ENCODE results near the gene AMBRA1.

Gene AMBRA1

DNA sequence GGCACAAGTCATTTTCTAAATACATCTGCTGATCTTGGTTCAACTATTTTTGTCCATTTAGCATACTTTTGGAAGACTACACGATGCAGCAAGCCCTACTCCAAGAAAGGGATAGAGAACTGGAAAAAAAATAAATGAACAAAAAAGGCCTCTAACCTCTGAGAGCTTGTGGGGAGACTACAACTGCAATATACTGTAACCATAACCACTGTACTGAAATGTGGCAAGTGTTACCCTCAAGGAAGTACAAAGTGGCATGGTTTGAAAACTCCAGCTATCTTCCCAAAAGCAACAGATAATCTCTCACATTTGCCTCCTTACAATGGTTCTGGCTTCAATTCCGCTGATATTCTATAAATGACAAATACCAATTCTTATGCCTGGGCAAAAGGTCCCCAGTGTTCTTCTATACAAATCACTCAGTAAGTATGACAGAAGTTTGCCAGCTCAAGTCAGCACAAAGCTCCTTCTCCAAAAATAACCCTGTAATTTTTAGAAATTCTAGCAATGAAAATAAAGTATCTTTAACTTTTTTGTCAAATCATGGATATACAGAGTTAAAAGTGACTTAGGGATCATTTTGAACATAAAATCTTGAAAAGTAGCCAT is 22.9 kb downstream of the AMBRA1 start:
- Histone ChIP-seq H3K36me3 (ENCODE audit: control insufficient read depth, insufficient read depth, low read length) (no peaks in the 10 kb centered on the region), H3K27me3 (ENCODE audit: control insufficient read depth, insufficient read depth, low read length) (no peaks in the 10 kb centered on the region), H3K9me3 (ENCODE audit: control insufficient read depth, insufficient read depth, low read length) (no peaks in the 10 kb centered on the region), H3K4me3 (ENCODE audit: low read length) (no peak overlapping the region), H3K4me1 (ENCODE audit: control insufficient read depth, insufficient read depth, low read length) (no peaks in the 10 kb centered on the region; the same call in 1 of the 2 replicates), H3K27ac (ENCODE audit: low read length) (no peak overlapping the region)
- no CpG with 5 or more reads among the region's 2 CpGs for WGBS (ENCODE audit: insufficient coverage, insufficient read length)
- DNase-seq (ENCODE audit: low read depth, low spot score): no peak

DNA sequence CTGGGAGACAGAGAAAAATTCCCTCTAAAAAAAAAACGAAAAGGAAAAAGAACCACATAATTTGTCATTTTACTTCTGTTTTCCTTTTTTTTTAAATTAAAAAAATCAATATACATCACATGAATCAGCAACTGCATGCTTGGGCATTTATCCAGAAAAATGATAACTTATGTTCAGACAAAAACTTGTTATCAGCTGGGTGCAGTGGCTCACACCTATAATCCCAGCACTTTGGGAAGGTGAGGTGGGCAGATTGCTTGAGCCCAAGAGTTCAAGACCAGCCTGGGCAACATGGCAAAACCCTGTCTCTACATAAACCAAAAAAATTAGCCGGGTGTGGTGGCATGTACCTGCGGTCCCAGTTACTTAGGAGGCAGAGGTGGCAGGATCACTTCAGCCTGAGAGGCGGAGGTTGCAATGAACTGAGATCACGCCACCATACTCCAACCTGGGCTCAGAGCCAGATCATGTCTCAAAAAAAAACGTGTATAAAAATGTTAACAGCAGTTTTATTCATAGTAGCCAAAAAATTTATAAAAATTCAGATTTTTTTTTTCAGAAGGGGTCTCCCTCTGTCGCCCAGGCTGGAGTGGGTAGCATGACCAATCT is 28.5 kb downstream of the AMBRA1 start:
- no CpG with 5 or more reads among the region's 7 CpGs for WGBS (ENCODE audit: insufficient coverage, insufficient read length)
- H3K36me3 ChIP-seq (ENCODE audit: control insufficient read depth, insufficient read depth, low read length): no peaks in the 10 kb centered on the region
- DNase-seq (ENCODE audit: low read depth, low spot score): no peak
- H3K27ac ChIP-seq (ENCODE audit: low read length): no peak overlapping the region
- H3K4me1 ChIP-seq (ENCODE audit: control insufficient read depth, insufficient read depth, low read length): no peaks in the 10 kb centered on the region; the same call in 1 of the 2 replicates
- H3K27me3 ChIP-seq (ENCODE audit: control insufficient read depth, insufficient read depth, low read length): no peaks in the 10 kb centered on the region
- H3K9me3 ChIP-seq (ENCODE audit: control insufficient read depth, insufficient read depth, low read length): no peaks in the 10 kb centered on the region
- H3K4me3 ChIP-seq (ENCODE audit: low read length): no peak overlapping the region

DNA sequence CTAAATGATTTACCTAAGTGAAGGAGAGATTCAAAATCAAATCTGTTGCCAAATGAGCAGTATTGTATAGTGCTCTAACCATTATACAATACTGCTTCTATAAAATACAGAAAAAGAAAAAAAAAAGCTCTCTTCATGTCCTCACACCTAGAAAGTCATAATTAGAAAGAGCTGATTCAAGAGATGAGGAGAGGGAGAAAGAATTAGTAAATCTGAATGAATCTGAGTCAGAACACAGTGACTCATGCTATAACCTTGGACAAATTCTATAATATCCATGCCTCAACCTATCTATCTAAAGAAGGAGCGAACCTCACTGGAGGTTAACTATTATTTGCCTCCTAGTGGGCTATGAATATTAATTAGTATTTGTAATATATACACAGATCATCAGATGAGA is 29.4 kb downstream of the AMBRA1 start:
- H3K27me3 ChIP-seq (ENCODE audit: control insufficient read depth, insufficient read depth, low read length): no peaks in the 10 kb centered on the region
- no CpG with 5 or more reads among the region's 1 CpG for WGBS (ENCODE audit: insufficient coverage, insufficient read length)
- no peaks in the 10 kb centered on the region; the same call in 1 of the 2 replicates for H3K4me1 ChIP-seq (ENCODE audit: control insufficient read depth, insufficient read depth, low read length)
- no peaks in the 10 kb centered on the region for H3K36me3 ChIP-seq (ENCODE audit: control insufficient read depth, insufficient read depth, low read length)
- no peaks in the 10 kb centered on the region for H3K9me3 ChIP-seq (ENCODE audit: control insufficient read depth, insufficient read depth, low read length)
- H3K4me3 ChIP-seq (ENCODE audit: low read length): no peak overlapping the region
- no peak overlapping the region for H3K27ac ChIP-seq (ENCODE audit: low read length)
- DNase-seq (ENCODE audit: low read depth, low spot score): no peak

- Histone ChIP-seq H3K27me3 (ENCODE audit: control insufficient read depth, insufficient read depth, low read length) (no peaks in the 10 kb centered on the region), H3K9me3 (ENCODE audit: control insufficient read depth, insufficient read depth, low read length) (no peaks in the 10 kb centered on the region), H3K4me3 (ENCODE audit: low read length) (no peak overlapping the region), H3K36me3 (ENCODE audit: control insufficient read depth, insufficient read depth, low read length) (no peaks in the 10 kb centered on the region), H3K27ac (ENCODE audit: low read length) (no peak overlapping the region), H3K4me1 (ENCODE audit: control insufficient read depth, insufficient read depth, low read length) (no peaks in the 10 kb centered on the region)
- no peak for DNase-seq (ENCODE audit: low read depth, low spot score)
- no CpG with 5 or more reads among the region's 5 CpGs for WGBS (ENCODE audit: insufficient coverage, insufficient read length)
Measured at GRCh38 chr11:46562527-46562926, 31.3 kb downstream of the AMBRA1 start.

DNA sequence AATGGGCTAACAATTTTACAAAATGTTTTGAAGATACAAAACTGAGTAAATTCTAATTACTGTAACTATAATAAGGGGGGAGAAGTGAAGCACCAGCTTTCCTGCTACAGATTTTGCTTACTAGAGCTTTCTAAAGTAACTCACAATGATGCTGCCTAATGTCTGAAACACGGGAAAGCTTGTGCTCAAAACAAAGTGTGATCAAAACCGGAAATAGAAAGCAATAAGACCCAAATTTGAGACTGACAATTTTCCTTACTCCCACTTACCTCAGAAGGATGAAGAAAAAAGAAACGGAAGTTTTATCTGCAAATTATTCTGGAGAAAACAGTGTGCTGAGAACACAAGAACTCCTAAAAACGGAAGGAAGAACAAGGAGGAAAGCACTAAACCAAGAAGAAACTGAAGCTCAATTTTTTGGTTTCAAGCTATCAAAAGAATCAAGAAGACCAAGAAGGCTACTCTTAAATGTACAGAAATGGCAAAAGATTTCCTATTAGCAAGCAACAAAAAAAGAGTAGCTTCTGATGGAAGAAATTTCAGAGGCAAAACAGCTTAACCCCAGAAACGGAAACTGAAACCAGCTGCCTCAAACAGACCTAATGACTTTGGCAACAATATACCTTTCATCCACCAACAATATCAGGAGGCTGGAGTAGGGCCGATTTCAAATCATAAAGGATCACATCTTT is 33.4 kb downstream of the AMBRA1 start:
- DNase-seq (ENCODE audit: low read depth, low spot score): no peak
- Histone ChIP-seq H3K9me3 (ENCODE audit: control insufficient read depth, insufficient read depth, low read length) (no peaks in the 10 kb centered on the region), H3K27me3 (ENCODE audit: control insufficient read depth, insufficient read depth, low read length) (no peaks in the 10 kb centered on the region), H3K27ac (ENCODE audit: low read length) (no peak overlapping the region), H3K4me1 (ENCODE audit: control insufficient read depth, insufficient read depth, low read length) (no peaks in the 10 kb centered on the region), H3K4me3 (ENCODE audit: low read length) (no peak overlapping the region), H3K36me3 (ENCODE audit: control insufficient read depth, insufficient read depth, low read length) (no peaks in the 10 kb centered on the region)
- WGBS (ENCODE audit: insufficient coverage, insufficient read length): no CpG with 5 or more reads among the region's 6 CpGs

DNA sequence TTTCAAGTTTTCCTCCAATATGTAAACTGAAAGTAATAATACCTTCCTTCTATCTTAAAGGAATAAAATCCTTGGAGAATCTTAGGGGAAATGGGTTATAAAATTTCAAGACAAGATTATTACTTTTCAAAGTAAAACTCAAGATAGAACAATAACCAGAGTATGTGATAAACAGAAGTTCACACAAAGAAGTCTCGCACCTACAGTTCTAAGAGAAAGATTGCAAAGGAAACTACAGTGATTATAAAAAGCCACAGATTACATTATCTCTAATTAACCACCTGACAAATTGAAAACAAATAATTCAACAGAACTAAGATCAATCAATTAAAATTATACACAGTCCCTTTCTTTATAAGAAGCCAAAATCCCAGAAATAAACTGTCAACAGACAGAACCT is 34.0 kb downstream of the AMBRA1 start:
- no peak overlapping the region for H3K27ac ChIP-seq (ENCODE audit: low read length)
- no peak overlapping the region for H3K4me3 ChIP-seq (ENCODE audit: low read length)
- no peak for DNase-seq (ENCODE audit: low read depth, low spot score)
- WGBS (ENCODE audit: insufficient coverage, insufficient read length): no CpG with 5 or more reads among the region's 1 CpG
- H3K9me3 ChIP-seq (ENCODE audit: control insufficient read depth, insufficient read depth, low read length): no peaks in the 10 kb centered on the region
- no peaks in the 10 kb centered on the region for H3K27me3 ChIP-seq (ENCODE audit: control insufficient read depth, insufficient read depth, low read length)
- no peaks in the 10 kb centered on the region for H3K36me3 ChIP-seq (ENCODE audit: control insufficient read depth, insufficient read depth, low read length)
- H3K4me1 ChIP-seq (ENCODE audit: control insufficient read depth, insufficient read depth, low read length): no peaks in the 10 kb centered on the region

- Histone ChIP-seq H3K27me3 (ENCODE audit: control insufficient read depth, insufficient read depth, low read length) (no peaks in the 10 kb centered on the region), H3K4me1 (ENCODE audit: control insufficient read depth, insufficient read depth, low read length) (no peaks in the 10 kb centered on the region; the same call in 1 of the 2 replicates), H3K27ac (ENCODE audit: low read length) (no peak overlapping the region), H3K4me3 (ENCODE audit: low read length) (no peak overlapping the region), H3K36me3 (ENCODE audit: control insufficient read depth, insufficient read depth, low read length) (no peaks in the 10 kb centered on the region), H3K9me3 (ENCODE audit: control insufficient read depth, insufficient read depth, low read length) (no peaks in the 10 kb centered on the region)
- no peak for DNase-seq (ENCODE audit: low read depth, low spot score)
- no CpG with 5 or more reads among the region's 7 CpGs for WGBS (ENCODE audit: insufficient coverage, insufficient read length)
Measured at GRCh38 chr11:46557684-46558151, 36.1 kb downstream of the AMBRA1 start.

GRCh38 chr11:46555267-46556054 is 38.4 kb downstream of the AMBRA1 start:
- no peak for DNase-seq (ENCODE audit: low read depth, low spot score)
- Histone ChIP-seq H3K27me3 (ENCODE audit: control insufficient read depth, insufficient read depth, low read length) (no peaks in the 10 kb centered on the region), H3K4me3 (ENCODE audit: low read length) (no peak overlapping the region), H3K36me3 (ENCODE audit: control insufficient read depth, insufficient read depth, low read length) (no peaks in the 10 kb centered on the region), H3K27ac (ENCODE audit: low read length) (no peak overlapping the region), H3K9me3 (ENCODE audit: control insufficient read depth, insufficient read depth, low read length) (no peaks in the 10 kb centered on the region), H3K4me1 (ENCODE audit: control insufficient read depth, insufficient read depth, low read length) (no peaks in the 10 kb centered on the region; the same call in 1 of the 2 replicates)
- no CpG with 5 or more reads among the region's 2 CpGs for WGBS (ENCODE audit: insufficient coverage, insufficient read length)

DNA sequence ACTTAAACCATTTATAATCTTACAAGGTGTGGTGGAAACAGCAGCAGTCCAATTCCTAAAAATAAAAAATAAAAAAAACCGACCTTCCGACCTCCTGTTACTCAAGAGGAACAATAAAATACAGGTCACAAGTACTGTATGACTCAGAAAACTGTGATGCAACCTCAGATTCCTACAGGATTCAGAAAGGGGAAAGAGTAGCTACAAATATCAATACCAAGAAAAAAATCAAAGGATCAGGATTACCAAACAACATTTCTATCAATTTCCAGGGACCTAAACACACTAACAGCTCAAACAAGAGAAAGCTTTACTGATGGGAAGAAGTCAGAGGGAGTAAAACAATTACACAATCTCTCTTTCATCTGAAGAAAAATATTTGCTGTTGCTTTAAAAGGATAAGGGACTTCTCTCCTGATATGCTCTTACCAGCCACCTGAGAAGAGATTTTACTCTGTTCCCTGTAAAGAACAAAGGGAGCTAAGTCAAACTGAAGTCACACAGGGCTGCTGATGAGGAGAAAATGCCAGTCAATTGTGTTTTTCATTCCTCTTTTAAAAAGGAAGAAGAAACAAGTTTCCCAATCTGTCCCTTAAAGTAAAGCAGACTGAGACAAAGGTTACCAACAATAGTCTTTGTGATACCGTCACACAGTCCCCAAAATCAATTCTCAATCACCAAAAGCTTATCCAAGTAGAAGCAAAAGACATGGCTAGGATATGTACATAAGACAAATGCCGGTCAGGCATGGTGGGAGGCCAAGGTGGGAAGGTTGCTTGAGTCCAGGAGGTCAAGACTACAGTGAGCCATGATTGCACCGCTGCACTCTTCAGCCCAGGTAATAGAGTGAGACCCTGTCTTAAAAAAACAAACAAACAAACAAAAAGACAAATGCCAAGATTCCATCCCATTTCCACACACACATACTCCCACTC is 39.3 kb downstream of the AMBRA1 start:
- Histone ChIP-seq H3K4me3 (ENCODE audit: low read length) (no peak overlapping the region), H3K4me1 (ENCODE audit: control insufficient read depth, insufficient read depth, low read length) (no peaks in the 10 kb centered on the region; the same call in 1 of the 2 replicates), H3K27me3 (ENCODE audit: control insufficient read depth, insufficient read depth, low read length) (no peaks in the 10 kb centered on the region), H3K9me3 (ENCODE audit: control insufficient read depth, insufficient read depth, low read length) (no peaks in the 10 kb centered on the region), H3K36me3 (ENCODE audit: control insufficient read depth, insufficient read depth, low read length) (no peaks in the 10 kb centered on the region), H3K27ac (ENCODE audit: low read length) (no peak overlapping the region)
- no peak for DNase-seq (ENCODE audit: low read depth, low spot score)
- WGBS (ENCODE audit: insufficient coverage, insufficient read length): no CpG with 5 or more reads among the region's 5 CpGs

Measured in iPS DF 6.9 (cell line).